CD4-positive, alpha-beta T cell treated with Interleukin-1 beta for 1 hour (primary cell): ENCODE data around the gene SORL1-AS1.
A peak's percentile ranks its signal among the peaks of the same experiment; 100 is the strongest.

Experiments
- DNase-seq, 2 donors: peaks; one replicate each; pipeline ENCODE4 v3.0.0-alpha.2; 2020 to 2022

SORL1-AS1 gene

GRCh38 chr11:121451178-121451985 is 1.4 kb downstream of the SORL1-AS1 start:
- DNase-seq, result no peak

GRCh38 chr11:121450401-121450800 is 2.4 kb downstream of the SORL1-AS1 start:
- DNase-seq, result no peak

GRCh38 chr11:121449626-121450025 is 3.1 kb downstream of the SORL1-AS1 start:
- DNase-seq, result no peak

GRCh38 chr11:121449123-121449522 is 3.6 kb downstream of the SORL1-AS1 start:
- no peak for DNase-seq

GRCh38 chr11:121448431-121448941 is 4.3 kb downstream of the SORL1-AS1 start:
- DNase-seq, result peak in 1 of 2 donors; percentile 38

GRCh38 chr11:121448011-121448410 is 4.8 kb downstream of the SORL1-AS1 start:
- DNase-seq, result no peak

GRCh38 chr11:121446752-121447156 is 6.0 kb downstream of the SORL1-AS1 start:
- DNase-seq, result no peak

GRCh38 chr11:121445071-121445768 is 7.5 kb downstream of the SORL1-AS1 start:
- DNase-seq, result no peak

- no peak for DNase-seq
Measured at GRCh38 chr11:121444526-121444925, 8.2 kb downstream of the SORL1-AS1 start.

- DNase-seq, result no peak
Measured at GRCh38 chr11:121443688-121444275, 9.0 kb downstream of the SORL1-AS1 start.

- no peak for DNase-seq
Measured at GRCh38 chr11:121441521-121441920, 11.2 kb downstream of the SORL1-AS1 start.

- DNase-seq, result no peak
Measured at GRCh38 chr11:121439759-121440158, 13.0 kb downstream of the SORL1-AS1 start.

GRCh38 chr11:121439337-121439736 is 13.4 kb downstream of the SORL1-AS1 start:
- no peak for DNase-seq

GRCh38 chr11:121437686-121438078 is 15.1 kb downstream of the SORL1-AS1 start:
- DNase-seq, result no peak

GRCh38 chr11:121437018-121437685 is 15.6 kb downstream of the SORL1-AS1 start:
- DNase-seq, result no peak

- DNase-seq, result no peak
Measured at GRCh38 chr11:121435551-121436511, 16.9 kb downstream of the SORL1-AS1 start.

GRCh38 chr11:121435132-121435531 is 17.6 kb downstream of the SORL1-AS1 start:
- DNase-seq, result no peak

- DNase-seq, result no peak
Measured at GRCh38 chr11:121431820-121432526, 20.8 kb downstream of the SORL1-AS1 start.

GRCh38 chr11:121429556-121429955 is 23.2 kb downstream of the SORL1-AS1 start:
- DNase-seq, result no peak

- no peak for DNase-seq
Measured at GRCh38 chr11:121427400-121427744, 25.4 kb downstream of the SORL1-AS1 start.
